ENCODE results near the gene SH2B3.
A peak's percentile ranks its signal among the peaks of the same experiment; 100 is the strongest.
"Not testable (repeated sequence)": the region's sequence is repeated elsewhere in the genome, so short reads cannot be mapped to it uniquely, and the experiment has no call there.

SH2B3 gene

GRCh38 chr12:111368788-111369495 lies 36.8 kb upstream of the SH2B3 start, which contains the start of gene PHETA1:
Gene PHETA1 (minus strand): TSS chr12:111369095. CDS start chr12:111363427, 5,668 bp downstream.
- H3K36me3 Mint-ChIP-seq (ENCODE audit: low read depth), result no peaks in the 10 kb centered on the region
- no peak within 1 kb of the TSS for H3K27ac Mint-ChIP-seq
- peaks cover 6% of the 10 kb centered on the region for H3K27me3 Mint-ChIP-seq
- peak; percentile 88 for DNase-seq
- peaks cover 23% of the 10 kb centered on the region for H3K4me1 Mint-ChIP-seq (ENCODE audit: low read depth)
- peak within 1 kb of the TSS; percentile 75 for H3K4me3 Mint-ChIP-seq
- no peaks in the 10 kb centered on the region for H3K9me3 Mint-ChIP-seq

GRCh38 chr12:111369496-111370220 lies 36.1 kb upstream of the SH2B3 start:
- no peaks in the 10 kb centered on the region for H3K9me3 Mint-ChIP-seq
- peak overlapping the region; percentile 75 for H3K4me3 Mint-ChIP-seq
- DNase-seq, result no peak
- peaks cover 23% of the 10 kb centered on the region for H3K4me1 Mint-ChIP-seq (ENCODE audit: low read depth)
- no peak overlapping the region for H3K27ac Mint-ChIP-seq
- no peaks in the 10 kb centered on the region for H3K36me3 Mint-ChIP-seq (ENCODE audit: low read depth)
- H3K27me3 Mint-ChIP-seq, result peaks cover 7% of the 10 kb centered on the region

- H3K36me3 Mint-ChIP-seq (ENCODE audit: low read depth); DNase-seq; H3K9me3 Mint-ChIP-seq; H3K4me3 Mint-ChIP-seq; H3K27me3 Mint-ChIP-seq; H3K27ac Mint-ChIP-seq: not testable (repeated sequence)
- H3K4me1 Mint-ChIP-seq (ENCODE audit: low read depth), result peaks cover 15% of the 10 kb centered on the region
Measured at GRCh38 chr12:111373231-111373630, 32.5 kb upstream of the SH2B3 start.

GRCh38 chr12:111377440-111377839 lies 28.3 kb upstream of the SH2B3 start:
- no peak for DNase-seq
- Mint-ChIP-seq H3K27me3 (peaks cover 9% of the 10 kb centered on the region), H3K27ac (no peak overlapping the region), H3K36me3 (ENCODE audit: low read depth) (no peaks in the 10 kb centered on the region), H3K4me1 (ENCODE audit: low read depth) (peaks cover 4% of the 10 kb centered on the region), H3K4me3 (no peak overlapping the region), H3K9me3 (no peaks in the 10 kb centered on the region)

GRCh38 chr12:111379942-111380554 lies 25.7 kb upstream of the SH2B3 start:
- H3K4me1 Mint-ChIP-seq (ENCODE audit: low read depth), result peaks cover 4% of the 10 kb centered on the region
- H3K27ac Mint-ChIP-seq, result no peak overlapping the region
- no peaks in the 10 kb centered on the region for H3K36me3 Mint-ChIP-seq (ENCODE audit: low read depth)
- peaks cover 2% of the 10 kb centered on the region for H3K27me3 Mint-ChIP-seq
- DNase-seq, result no peak
- H3K9me3 Mint-ChIP-seq, result no peaks in the 10 kb centered on the region
- no peak overlapping the region for H3K4me3 Mint-ChIP-seq

GRCh38 chr12:111384596-111384995 lies 21.1 kb upstream of the SH2B3 start:
- no peak for DNase-seq
- no peaks in the 10 kb centered on the region for H3K36me3 Mint-ChIP-seq (ENCODE audit: low read depth)
- no peaks in the 10 kb centered on the region for H3K9me3 Mint-ChIP-seq
- no peaks in the 10 kb centered on the region for H3K27me3 Mint-ChIP-seq
- no peak overlapping the region for H3K27ac Mint-ChIP-seq
- H3K4me3 Mint-ChIP-seq, result no peak overlapping the region
- H3K4me1 Mint-ChIP-seq (ENCODE audit: low read depth), result no peaks in the 10 kb centered on the region

GRCh38 chr12:111386885-111387284 lies 18.8 kb upstream of the SH2B3 start:
- no peak for DNase-seq
- Mint-ChIP-seq H3K27me3 (no peaks in the 10 kb centered on the region), H3K4me1 (ENCODE audit: low read depth) (no peaks in the 10 kb centered on the region), H3K4me3 (no peak overlapping the region), H3K27ac (no peak overlapping the region), H3K36me3 (ENCODE audit: low read depth) (no peaks in the 10 kb centered on the region), H3K9me3 (no peaks in the 10 kb centered on the region)

- Mint-ChIP-seq H3K4me3 (no peak overlapping the region), H3K9me3 (no peaks in the 10 kb centered on the region), H3K36me3 (ENCODE audit: low read depth) (no peaks in the 10 kb centered on the region), H3K27ac (no peak overlapping the region), H3K4me1 (ENCODE audit: low read depth) (no peaks in the 10 kb centered on the region), H3K27me3 (no peaks in the 10 kb centered on the region)
- no peak for DNase-seq
Measured at GRCh38 chr12:111387747-111388323, 17.9 kb upstream of the SH2B3 start.

- no peak overlapping the region for H3K4me3 Mint-ChIP-seq
- H3K4me1 Mint-ChIP-seq (ENCODE audit: low read depth), result no peaks in the 10 kb centered on the region
- DNase-seq, result no peak
- H3K36me3 Mint-ChIP-seq (ENCODE audit: low read depth), result no peaks in the 10 kb centered on the region
- H3K27me3 Mint-ChIP-seq, result no peaks in the 10 kb centered on the region
- no peak overlapping the region for H3K27ac Mint-ChIP-seq
- no peaks in the 10 kb centered on the region for H3K9me3 Mint-ChIP-seq
Measured at GRCh38 chr12:111389635-111390034, 16.1 kb upstream of the SH2B3 start.

- DNase-seq, result no peak
- Mint-ChIP-seq H3K4me1 (ENCODE audit: low read depth) (no peaks in the 10 kb centered on the region), H3K36me3 (ENCODE audit: low read depth) (no peaks in the 10 kb centered on the region), H3K9me3 (no peaks in the 10 kb centered on the region), H3K27me3 (no peaks in the 10 kb centered on the region), H3K4me3 (no peak overlapping the region), H3K27ac (no peak overlapping the region)
Measured at GRCh38 chr12:111390910-111391309, 14.8 kb upstream of the SH2B3 start.

- H3K4me1 Mint-ChIP-seq (ENCODE audit: low read depth), result peaks cover 15% of the 10 kb centered on the region
- no peak overlapping the region for H3K27ac Mint-ChIP-seq
- H3K36me3 Mint-ChIP-seq (ENCODE audit: low read depth), result no peaks in the 10 kb centered on the region
- no peaks in the 10 kb centered on the region for H3K27me3 Mint-ChIP-seq
- H3K4me3 Mint-ChIP-seq, result no peak overlapping the region
- H3K9me3 Mint-ChIP-seq, result no peaks in the 10 kb centered on the region
- no peak for DNase-seq
Measured at GRCh38 chr12:111393700-111394300, 11.9 kb upstream of the SH2B3 start.

- no peaks in the 10 kb centered on the region for H3K9me3 Mint-ChIP-seq
- no peaks in the 10 kb centered on the region for H3K27me3 Mint-ChIP-seq
- H3K27ac Mint-ChIP-seq, result no peak overlapping the region
- no peak for DNase-seq
- no peaks in the 10 kb centered on the region for H3K36me3 Mint-ChIP-seq (ENCODE audit: low read depth)
- peaks cover 22% of the 10 kb centered on the region for H3K4me1 Mint-ChIP-seq (ENCODE audit: low read depth)
- H3K4me3 Mint-ChIP-seq, result no peak overlapping the region
Measured at GRCh38 chr12:111394480-111394879, 11.2 kb upstream of the SH2B3 start.

- H3K27me3 Mint-ChIP-seq, result no peaks in the 10 kb centered on the region
- H3K4me3 Mint-ChIP-seq, result no peak overlapping the region
- H3K4me1 Mint-ChIP-seq (ENCODE audit: low read depth), result peaks cover 32% of the 10 kb centered on the region
- no peak overlapping the region for H3K27ac Mint-ChIP-seq
- H3K9me3 Mint-ChIP-seq, result no peaks in the 10 kb centered on the region
- no peak for DNase-seq
- H3K36me3 Mint-ChIP-seq (ENCODE audit: low read depth), result no peaks in the 10 kb centered on the region
Measured at GRCh38 chr12:111395336-111396187, 10.2 kb upstream of the SH2B3 start.

GRCh38 chr12:111396271-111396670 lies 9.5 kb upstream of the SH2B3 start:
- not testable (repeated sequence) for H3K27me3 Mint-ChIP-seq; H3K27ac Mint-ChIP-seq; H3K9me3 Mint-ChIP-seq; H3K4me3 Mint-ChIP-seq; DNase-seq; H3K36me3 Mint-ChIP-seq (ENCODE audit: low read depth)
- peaks cover 34% of the 10 kb centered on the region for H3K4me1 Mint-ChIP-seq (ENCODE audit: low read depth)

Data from activated T-cell treated with anti-CD3 and anti-CD28 coated beads, Interleukin-2, amount 50 U/mL, for 24 hours (primary cell).